G401.6 (cell line): Measurements from ENCODE around the gene CELF5.
"Not testable (repeated sequence)": the region's sequence is repeated elsewhere in the genome, so short reads cannot be mapped to it uniquely, and the experiment has no call there.

Experiments
- FAIRE-seq: peaks from 2 replicates; lab custom pipeline; 2012; peaks lifted over from hg19 to GRCh38; lab: Jason Lieb, UNC

CELF5 gene

DNA sequence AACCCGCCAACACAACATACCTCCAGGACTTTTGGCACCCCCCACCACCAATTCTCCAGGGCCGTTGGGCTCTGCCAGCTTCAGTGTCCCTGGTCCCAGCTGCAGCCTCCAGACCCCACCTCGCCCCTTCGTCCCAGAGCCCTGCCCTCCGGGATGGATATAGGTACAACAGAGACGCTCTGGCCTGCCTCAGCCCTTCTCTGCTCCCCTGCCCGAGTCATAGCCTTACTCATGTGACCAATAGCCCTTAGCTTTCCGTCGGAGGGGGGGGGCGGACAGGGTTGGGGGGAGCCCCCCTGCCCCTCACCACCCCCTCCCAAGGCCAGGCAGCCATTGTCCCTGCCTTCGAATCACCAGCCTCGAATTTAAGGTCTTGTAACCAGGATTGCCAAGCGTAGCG lies 71.1 kb downstream of the CELF5 start:
- no peak for FAIRE-seq

DNA sequence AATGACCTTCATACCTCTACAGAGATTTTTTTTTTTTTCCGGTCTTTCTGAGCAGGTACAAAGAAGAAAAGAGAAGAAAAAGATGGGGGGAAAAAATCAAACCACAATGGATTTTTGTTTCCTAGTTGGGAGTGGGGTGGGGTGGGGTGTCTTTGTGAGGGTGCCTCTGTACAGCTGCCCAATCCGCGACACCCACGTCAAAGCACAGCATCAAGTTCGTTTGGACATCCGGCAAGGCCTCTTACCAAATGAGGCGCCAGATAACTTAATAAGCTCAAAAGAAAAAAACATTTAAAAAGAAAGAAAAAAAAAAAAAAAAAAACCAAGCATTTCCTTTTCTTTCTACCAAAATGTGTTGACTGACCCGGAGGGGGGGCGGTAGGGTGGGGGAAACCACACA lies 71.6 kb downstream of the CELF5 start:
- FAIRE-seq: no peak

DNA sequence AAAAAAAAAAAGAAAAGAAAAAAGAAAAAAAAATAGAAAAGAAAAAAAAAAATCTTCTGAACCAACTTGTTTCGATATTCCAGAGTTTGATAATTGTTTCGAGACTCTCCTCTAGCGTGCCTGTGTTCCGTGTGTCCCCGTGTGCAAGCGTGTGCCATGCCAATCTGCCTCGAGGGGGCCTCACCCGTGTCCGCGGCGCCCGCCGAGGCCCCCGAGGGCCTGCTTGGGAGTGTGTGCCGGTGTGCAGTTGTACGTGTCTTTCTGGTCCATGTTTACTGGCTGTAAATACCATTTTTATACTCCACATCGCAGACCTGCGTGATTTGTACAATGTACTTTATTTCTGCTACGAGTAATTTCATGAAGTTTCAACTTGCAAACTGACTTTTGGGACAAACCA lies 72.0 kb downstream of the CELF5 start:
- no peak for FAIRE-seq

DNA sequence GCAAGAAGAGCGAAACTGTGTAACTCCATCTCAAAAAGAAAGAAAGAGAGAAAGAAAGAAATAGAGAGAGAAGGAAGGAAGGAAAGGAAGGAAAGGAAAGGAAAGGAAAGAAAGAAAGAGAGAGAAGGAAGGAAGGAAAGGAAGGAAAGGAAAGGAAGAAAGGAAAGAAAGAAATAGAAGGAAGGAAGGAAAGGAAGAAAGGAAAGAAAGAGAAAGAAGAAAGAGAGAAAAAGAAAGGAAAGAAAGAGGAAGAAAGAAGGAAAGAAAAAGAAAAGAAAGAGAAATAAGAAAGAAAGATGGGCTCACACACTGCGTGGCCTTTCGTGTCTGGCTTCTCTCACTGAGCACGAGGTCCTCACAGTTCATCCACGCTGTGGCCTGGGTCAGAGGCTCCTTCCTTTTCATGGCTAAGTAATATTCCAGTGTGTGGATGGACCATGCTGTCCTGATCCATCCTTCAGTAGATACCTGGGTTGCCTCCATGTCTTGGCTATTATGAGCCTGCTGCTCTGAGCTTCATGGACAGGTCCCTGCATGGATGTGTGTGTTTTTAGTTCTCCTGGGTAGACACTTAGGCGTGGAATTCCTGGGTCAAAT lies 74.5 kb downstream of the CELF5 start:
- FAIRE-seq: no peak

DNA sequence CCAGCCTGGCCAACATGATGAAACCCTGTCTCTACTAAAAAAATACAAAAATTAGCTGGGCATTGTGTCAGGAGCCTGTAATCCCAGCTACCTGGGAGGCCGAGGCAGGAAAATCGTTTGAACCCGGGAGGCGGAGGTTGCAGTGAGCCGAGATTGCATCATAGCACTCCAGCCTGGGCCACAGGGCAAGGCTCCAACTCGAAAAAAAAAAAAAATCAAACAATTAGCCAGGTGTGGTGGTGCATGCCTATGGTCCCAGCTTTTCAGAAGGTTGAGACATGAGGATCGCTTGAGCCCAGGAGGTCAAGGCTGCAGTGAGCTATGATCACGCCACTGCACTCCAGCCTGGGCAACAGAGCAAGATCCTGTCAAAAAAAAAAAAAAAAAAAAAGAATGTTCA lies 76.1 kb downstream of the CELF5 start:
- not testable (repeated sequence) for FAIRE-seq

DNA sequence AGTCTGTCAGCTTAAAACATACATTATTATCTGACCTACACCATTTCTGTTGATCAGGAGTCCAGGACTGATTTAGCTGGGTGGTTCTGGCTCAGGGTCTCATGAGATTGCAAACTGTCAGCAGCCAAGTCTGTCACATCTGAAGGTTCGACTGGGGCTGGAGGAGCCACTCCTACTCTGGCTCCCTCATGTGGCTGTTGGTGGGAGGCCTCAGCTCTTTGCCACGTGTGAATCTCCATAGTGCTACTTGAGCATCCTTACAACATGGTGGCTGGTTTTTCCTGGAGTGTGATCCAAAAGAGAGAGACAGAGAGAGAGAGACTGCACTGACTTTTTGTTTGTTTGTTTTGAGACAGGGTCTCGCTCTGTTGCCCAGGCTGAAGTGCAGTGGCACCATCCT lies 78.3 kb downstream of the CELF5 start:
- FAIRE-seq: no peak

DNA sequence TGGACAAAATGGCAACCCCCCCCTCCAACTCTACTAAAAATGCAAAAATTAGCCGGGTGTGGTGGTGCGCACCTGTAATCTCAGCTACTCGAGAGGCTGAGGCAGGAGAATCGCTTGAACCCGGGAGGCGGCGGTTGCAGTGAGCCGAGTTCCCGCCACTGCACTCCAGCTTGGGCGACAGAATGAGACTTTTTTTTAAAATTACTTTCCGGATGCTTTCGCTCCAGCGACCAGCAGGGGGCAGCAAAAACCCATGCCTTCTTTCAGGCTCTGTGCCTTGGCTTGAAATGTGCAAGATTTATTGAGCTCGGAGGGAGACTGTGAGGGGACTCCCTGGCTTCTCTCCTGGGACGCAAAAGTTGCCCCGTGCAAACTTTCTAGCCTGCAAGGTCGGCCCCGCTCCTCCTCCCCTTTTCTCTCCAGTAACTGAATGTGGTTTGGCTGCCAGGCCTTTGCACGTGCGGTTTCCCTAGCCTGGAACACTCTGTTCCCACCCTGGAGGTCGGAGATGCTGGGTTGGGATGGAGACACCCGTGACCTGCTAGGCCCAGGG lies 80.5 kb downstream of the CELF5 start:
- peak; percentile 45 for FAIRE-seq

DNA sequence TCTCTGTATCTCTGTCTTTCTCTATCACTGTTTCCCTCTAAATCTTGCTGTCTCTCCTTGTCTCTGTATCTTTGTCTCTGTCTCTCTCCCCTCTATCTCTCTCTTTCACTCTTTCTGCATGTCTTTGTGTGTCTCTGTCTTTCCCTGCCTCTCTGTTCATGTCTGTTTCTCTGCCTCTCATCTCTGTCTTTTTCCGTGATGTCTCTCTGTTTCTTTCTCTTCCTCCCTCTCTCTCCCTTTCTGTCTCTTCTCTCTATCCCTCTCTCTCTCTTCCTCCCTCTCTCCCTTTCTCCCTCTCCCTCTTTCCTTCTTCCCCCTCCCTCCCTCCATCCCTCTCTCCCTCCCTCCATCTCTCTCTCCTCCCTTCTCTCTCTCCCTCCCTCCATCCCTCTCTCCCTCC lies 85.3 kb downstream of the CELF5 start:
- FAIRE-seq: no peak

DNA sequence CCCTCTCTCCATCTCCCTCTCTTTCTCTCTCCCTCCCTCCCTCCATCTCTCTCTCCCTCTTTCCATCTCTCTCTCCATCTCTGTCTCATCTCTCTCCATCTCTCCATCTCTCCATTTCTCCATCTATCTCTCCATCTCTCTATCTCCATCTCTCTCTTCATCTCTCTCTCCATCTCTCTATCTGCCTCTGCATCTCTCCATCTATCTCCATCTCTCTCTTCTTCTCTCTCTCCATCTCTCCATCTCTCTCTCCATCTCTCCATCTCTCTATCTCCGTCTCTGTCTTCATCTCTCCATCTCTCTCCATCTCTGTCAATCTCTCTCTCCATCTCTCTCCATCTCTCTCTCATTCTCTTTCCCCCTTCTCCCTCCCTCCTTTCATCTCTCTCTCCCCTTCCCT lies 85.8 kb downstream of the CELF5 start:
- no peak for FAIRE-seq

DNA sequence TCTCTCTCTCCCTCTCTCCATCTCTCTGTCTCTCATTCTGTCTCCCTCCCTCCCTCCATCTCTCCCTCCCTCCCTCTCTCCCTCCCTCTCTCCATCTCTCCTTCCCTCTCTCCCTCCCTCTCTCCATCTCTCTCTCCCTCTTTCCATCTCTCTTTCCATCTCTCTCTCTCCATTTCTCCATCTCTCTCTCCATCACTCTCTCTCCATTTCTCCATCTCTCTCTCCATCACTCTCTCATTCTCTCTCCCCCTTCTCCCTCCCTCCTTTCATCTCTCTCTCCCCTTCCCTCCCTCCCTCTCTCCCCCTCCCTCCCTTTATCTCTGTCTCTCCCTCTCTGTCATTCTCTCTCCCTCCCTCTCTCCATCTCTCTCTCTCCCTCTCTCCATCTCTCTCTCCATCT lies 86.2 kb downstream of the CELF5 start:
- FAIRE-seq: no peak

DNA sequence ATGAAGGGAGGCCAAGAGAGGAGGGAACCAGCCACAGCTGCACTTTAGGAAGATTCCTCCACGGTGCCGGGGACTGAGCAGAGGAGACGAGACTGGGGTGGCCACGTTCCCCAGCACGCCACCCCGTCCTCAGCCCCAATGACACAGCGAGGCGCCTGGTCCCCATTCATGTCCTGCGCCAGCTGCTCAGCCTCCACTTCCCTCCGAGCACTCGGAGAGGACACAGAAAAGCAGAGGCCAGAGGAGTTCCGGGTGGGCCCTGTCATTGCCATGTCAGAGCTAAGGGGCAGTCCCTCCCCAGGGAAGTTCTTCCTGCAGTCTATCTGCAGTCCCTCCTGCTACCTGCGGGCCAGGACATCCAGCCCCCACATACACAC lies 88.7 kb downstream of the CELF5 start:
- FAIRE-seq: no peak

DNA sequence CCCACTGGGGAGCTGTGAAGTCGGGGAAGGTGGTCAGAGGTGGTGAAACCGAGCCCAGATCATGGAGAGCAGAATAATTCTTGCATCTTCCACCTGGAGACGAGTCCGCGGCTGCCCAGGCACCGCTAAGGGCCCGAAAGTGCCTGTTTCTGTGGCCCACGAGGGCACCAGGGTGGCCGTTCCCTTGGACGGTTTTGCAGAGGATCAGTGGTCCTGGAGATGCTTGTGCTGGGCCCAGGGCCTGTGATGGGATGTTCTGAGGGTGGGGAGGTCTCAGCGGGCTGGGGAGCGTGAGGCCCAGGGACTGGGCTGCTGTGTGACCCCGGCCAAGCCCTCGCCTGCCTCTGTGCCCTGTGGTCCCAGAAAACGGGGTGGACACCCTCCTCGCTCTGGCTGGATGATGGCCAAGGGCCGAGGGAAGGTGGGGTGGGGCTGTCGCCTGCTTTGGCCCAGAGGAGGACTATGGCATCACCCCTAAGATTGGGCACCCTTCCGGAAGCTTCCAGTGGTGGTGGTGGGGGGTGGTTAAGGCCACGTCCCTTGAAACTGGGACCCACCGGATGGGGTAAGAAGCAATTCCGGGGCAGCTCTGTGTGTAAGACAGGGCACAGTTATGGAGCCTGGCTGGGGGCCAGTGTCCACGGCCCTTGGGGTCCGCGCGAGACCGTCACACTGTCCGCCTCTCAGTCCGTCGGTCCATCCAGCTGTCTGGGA lies 90.7 kb downstream of the CELF5 start:
- FAIRE-seq: no peak

DNA sequence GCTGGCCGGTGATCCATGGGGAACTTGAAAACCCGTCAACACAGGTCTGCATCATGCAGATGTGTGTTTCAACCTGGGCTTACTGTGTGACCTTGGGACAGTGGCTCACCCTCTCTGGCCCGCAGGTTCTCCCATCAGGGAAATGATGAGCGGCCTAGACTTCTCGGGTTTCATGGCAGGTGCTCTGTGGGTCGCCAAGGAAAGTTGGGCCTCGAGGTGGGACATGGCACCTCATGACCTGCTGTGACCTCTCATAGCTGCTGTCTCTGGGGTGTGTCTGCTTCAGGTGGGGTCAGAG lies 91.2 kb downstream of the CELF5 start:
- no peak for FAIRE-seq

DNA sequence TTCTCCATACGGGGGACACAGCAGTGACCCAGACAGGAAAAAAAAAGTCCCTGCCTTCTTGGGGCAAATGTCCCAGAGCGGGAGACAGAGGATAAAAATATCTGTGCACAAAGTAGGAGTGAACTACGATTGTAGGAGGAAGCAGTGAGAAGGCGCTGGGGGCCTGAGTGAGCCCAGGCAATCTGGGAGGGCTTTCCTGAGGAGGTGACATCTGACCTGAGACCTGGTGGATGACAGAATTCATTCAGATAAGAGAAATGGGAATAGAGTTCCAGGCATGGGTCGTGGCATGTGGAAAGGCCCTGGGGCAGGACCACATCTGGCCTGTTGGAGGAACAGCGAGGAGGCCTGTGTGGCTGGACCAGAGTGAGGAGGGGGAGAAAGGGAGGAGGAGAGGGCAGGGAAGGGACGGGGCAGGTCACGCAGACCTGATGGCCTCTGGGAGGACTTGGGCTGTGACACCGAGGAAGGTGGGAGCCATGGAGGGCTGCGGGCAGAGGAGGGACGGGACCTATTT lies 91.7 kb downstream of the CELF5 start:
- FAIRE-seq: no peak

DNA sequence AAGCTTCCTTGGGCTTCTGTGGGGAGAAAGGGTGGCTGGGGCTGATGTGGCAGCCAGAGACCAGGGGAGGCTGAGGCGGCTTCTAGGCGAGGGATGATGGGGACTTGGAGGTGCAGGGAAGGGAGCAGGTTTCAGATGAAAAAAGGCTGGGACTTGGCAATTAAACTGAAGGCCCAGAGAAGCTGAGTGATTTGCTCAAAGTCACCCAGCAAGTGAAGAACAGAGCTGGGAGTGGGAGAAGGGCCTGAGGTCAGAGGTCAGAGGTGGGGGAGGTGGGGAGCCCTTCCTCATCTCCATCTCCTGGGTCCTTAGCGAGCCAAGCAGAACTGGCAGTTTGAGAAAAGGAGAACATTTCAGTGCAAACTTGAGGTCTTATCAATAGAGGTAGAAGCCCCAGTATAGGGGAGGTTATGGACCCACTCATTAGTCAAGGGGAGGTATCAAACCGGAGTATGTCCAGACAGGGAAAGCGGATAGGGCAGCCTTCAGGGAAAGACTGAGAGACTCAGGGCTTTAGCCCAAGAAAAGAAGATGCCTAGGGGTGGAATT lies 92.3 kb downstream of the CELF5 start:
- no peak for FAIRE-seq

DNA sequence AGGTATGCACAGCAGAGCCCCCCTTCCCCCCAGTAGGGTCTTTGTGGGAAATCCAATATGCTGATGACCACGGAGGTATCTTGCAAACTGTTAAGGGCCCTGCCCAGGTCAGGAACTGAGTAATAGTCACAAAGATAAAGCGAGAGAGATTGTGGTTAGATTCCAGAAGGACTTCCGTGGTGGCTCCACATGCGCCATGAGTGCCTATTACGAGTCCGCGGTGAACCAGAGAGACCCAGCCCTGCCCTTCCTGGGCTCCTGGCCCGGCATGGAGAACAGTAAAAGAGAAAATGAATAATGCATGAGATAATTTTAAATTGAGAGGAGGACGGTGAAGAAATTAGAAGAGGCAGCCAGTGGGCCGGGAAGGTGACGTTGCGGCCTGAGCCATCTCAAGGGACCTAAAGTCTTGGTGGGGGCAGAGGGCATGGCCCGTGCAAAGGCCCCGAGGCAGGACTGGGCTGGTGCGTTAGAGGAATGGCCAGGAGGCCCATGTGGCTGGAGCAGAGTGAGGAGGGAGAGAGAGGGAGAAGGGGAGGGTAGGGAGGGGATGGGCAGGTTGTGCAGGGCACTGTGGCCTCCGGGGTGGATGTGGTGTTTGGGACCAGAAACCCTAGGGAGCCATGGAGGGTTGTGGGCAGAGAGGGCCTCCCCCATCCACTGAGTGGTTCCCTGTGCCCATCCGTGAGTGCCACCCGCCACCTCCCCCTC lies 95.3 kb downstream of the CELF5 start:
- no peak for FAIRE-seq

DNA sequence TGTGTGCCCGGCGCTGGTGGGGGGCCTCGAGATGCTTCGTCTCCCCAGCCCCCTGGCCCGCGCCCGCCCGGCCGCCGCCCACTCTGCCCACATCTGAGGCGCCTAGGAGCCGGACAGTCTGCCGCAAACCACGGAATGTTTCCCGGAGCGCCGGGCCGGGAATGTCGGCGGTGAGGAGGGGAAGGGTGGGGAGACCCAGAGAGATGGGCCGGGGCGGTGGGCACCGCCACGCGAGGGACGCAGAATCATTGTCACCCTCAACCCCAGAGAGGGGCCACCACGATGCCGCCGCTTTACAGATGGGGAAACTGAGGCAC lies 95.9 kb downstream of the CELF5 start:
- no peak for FAIRE-seq

DNA sequence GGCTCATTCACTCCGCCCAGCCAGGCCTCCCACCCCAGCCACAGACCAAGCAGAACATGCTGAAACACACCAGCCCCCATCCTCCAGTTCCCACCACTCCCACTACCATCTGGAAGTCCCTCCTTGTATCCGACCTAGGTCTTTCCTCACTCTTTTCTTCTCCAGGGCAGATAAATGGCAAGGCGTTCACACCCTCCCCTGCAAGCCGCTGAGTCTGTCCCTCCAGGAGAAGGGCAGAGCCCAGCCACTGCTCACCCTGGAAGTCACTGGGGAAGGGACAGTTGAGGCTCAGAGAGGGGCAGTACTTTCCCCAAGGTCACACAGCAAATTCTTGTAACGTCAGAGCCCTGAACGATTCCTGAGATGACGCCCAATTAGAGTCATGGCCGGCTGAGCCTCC lies 96.4 kb downstream of the CELF5 start:
- FAIRE-seq: no peak

DNA sequence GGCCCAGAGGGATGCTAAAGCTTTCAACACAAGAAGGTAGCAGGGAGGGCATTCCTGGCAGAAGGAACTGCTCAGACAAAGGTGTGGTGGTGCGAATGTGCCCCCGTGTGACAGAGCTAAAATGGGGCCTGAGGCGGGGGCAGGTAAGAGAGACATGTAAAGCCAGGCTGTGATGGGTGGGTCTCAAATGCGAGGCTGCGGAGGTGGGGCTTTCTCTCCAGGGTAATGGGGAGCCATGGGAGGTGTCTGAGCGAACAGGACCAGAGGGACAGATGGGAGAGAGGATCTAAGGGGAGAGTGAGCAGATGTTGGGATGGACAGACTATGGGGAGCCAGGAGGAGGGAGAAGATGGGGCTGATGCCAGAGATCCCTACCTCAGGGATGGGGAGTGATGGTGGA lies 97.2 kb downstream of the CELF5 start:
- no peak for FAIRE-seq

DNA sequence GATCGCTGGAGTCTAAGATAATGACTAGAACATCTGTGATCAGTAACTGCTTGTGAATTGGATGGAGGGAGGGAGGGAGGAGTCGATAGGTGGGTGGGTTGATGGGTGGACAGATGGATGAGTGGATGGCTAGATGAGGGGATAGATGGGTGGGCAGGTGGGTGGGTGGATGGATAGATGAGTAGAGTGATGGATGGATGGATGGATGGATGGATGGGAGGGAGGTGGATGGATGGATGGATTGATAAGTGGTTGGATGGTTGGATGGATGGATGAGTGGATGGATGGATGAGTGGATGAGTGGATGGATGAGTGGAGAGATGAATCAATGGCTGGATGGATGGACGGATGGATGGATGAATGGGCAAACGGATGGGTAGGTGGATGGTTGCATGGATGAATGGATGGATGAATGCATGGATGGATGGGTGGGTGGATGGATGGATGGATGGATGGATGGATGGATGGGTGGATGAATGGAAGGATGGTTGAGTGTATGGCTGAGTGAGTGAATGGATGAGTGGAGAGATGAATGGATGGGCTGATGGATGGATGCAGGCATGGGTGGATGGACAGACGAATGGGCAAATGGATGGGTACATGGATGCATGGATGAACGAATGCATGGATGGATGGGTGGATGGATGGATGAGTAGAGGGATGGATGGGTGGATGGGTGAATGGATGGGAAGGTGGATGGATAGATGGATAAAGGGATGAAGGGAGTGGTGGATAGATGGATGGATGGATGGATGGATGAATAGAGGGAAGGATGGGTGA lies 97.9 kb downstream of the CELF5 start:
- FAIRE-seq: no peak

DNA sequence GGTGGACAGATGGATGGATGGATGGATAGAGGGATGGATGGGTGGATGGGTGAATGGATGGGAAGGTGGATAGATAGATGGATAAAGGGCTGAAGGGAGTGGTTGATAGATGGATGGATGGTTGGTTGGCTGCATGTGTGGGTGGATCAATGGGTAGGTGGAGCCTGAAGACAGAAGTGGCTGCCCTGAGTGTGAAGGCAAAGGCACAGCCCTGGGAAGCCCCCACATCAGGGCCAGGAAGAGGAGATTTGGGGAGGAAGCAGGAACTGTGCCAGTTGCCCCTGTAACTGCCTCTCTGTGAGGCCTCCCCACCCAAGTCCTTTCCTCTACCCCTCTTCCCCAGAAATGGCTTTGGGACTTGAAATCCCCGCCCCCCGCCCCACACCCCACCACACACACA lies 98.6 kb downstream of the CELF5 start:
- no peak for FAIRE-seq

DNA sequence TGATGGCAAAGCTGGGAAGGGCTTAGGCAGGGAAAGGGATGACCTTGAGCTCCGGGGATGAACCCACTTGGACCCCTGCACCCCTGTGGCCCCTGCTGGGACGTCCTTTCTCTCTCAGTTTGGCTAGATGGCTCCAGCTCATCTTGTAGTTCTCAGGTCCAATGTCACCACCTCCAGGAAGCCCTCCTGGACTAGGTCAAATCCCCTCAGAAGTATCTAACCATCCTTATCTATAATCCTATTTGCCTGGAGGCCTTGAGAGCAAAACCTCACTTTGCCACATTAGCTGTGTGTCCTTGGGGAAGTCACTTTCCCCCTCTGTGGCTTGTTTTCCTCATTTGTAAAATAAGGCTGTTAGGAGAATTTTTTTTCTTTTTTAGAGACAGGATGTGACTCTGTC lies 99.2 kb downstream of the CELF5 start:
- FAIRE-seq: no peak

DNA sequence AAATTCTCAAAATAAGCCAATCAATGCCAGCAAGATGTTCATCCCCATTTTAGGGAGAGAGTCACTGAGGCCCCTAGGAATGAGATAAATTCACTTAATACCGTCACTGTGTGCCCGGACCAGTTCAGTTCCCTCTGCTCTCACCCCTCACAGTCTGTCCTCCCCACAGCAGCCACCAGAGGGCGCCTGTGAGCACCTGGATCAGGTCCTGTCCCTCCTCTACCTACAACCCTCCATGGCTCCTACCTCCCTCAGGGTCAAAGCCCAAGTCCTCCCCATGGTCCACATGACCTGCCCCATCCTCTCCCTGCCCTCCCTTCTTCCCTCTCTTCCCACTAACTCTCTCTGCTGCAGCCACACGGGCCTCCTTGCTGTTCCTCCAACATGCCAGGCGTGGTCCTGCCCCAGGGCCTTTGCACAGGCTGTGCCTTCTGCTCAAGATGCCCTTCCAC lies 100.0 kb downstream of the CELF5 start:
- FAIRE-seq: no peak
